Stimulated activated CD8-positive, alpha-beta memory T cell treated with anti-CD3 and anti-CD28 coated beads, Interleukin-12 subunit alpha, Interleukin-12 subunit beta, amount 100 ng/mL, for 4 hours (primary cell): ENCODE data around the gene IRAK1BP1.
"Not testable (repeated sequence)": the region's sequence is repeated elsewhere in the genome, so short reads cannot be mapped to it uniquely, and the experiment has no call there.

Experiments
- DNase-seq: peaks from one replicate; pipeline ENCODE4 v3.0.0-alpha.2; 2020; ENCODE audit warnings: low read depth

The IRAK1BP1 gene, protein sequence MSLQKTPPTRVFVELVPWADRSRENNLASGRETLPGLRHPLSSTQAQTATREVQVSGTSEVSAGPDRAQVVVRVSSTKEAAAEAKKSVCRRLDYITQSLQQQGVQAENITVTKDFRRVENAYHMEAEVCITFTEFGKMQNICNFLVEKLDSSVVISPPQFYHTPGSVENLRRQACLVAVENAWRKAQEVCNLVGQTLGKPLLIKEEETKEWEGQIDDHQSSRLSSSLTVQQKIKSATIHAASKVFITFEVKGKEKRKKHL

DNA sequence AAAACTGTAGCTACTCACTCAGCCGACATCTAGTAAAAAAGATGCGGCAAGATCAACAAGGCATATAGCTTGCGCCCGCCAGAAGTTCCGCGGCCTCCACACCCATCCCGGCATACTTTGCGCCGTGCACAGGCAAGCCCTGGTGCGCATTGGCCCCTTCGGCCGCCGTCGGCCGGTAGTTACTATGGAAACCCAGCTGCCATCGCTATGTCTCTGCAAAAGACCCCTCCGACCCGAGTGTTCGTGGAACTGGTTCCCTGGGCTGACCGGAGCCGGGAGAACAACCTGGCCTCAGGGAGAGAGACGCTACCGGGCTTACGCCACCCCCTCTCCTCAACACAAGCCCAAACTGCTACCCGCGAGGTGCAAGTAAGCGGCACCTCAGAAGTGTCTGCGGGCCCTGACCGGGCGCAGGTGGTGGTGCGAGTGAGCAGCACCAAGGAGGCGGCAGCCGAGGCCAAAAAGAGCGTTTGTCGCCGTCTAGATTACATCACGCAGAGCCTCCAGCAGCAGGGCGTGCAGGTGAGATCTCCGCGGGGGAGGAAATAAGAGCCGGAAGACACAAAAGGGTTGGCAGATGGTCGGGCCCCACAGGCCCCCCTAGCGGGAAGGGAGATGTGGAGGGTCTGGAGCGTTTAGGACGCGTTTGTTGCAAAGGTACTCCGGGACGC, at the start of gene IRAK1BP1:
TSS of gene IRAK1BP1 (plus strand) at position 182 of the 671 bp plus-strand sequence. CDS start at position 208, 26 bp downstream.
- peak; percentile 50 for DNase-seq

GRCh38 chr6:78824045-78824444, 43.3 kb upstream of the IRAK1BP1 start:
- DNase-seq, result no peak

- no peak for DNase-seq
Observed at GRCh38 chr6:78829407-78829806, 37.9 kb upstream of the IRAK1BP1 start.

GRCh38 chr6:78830805-78831204, 36.5 kb upstream of the IRAK1BP1 start:
- DNase-seq, result no peak

DNA sequence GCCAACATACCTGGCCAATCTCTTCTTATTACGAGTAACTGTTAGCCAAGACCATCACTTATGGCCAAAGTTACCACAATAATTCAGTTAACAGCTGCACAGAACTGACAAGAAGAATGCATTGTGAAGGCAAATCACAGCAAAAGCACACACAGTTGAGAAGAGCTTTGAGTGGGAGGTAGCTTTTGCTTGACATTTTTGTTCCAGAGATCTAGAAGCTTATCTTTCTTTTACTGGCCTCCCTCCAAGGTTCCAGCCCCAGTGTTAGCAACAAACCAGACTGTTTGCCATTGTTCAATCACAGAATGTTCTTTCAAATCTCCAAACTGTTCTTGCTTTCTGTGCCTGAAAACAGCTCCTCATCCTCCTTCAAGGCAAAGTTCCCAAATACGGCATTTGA, 35.9 kb upstream of the IRAK1BP1 start:
- DNase-seq, result no peak

- DNase-seq, result no peak
Observed at GRCh38 chr6:78832091-78832808, 35.1 kb upstream of the IRAK1BP1 start.

DNA sequence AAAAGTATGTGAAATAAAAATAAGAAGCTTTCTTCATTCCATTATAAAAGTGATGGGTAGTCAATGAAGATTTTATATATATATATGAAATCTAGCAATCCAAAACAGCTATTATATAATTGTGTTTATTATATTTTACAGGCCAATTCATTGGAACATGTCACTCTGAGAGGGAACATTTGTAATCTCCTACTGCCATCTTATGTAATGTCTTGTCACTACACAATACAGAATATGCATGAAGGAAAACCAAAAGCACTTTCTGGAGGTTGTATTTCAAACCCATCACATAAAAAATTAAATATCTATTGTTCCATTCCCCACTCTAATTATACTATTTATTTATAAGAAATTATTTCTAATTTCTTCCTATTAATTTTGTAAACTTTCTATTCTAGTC, 31.5 kb upstream of the IRAK1BP1 start:
- DNase-seq, result no peak

DNA sequence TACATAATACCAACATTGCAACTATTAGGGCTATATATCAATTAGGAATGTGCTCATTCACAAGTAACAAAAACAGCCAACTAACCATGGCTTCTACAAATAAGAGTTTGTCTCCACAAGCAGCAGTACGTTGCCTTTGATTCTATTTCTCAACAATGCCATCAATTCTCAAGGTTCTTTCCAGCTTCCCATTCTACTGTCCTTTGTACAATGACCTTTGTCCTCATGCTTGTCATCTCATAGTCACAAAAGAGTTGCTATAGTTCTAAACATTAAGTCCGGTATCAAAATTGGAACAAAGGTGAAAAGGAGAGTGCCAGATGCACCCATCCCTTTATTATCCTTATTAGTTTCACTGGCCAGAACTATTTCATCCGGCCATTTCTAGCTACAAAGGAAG, 30.8 kb upstream of the IRAK1BP1 start:
- DNase-seq, result no peak

DNA sequence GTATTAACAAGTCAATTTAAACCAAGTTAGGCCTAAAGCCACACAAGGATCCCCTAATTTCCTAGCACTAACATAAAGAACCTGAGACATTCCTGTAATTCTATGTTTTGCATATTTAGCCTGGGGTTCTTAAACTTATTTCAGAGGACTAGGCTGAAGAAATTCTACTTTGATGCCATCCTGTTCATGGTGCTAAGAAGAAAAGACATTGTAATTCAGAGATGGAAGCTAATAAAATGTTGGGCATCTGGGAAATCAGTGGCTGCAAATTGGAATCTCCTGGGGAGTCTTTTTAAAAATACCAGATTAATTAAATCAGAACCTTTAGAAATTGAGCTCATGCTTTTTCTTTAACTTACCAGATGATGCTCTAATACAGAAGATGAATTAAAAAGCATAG, 26.2 kb upstream of the IRAK1BP1 start:
- DNase-seq, result no peak

GRCh38 chr6:78842953-78843352, 24.4 kb upstream of the IRAK1BP1 start:
- no peak for DNase-seq

DNA sequence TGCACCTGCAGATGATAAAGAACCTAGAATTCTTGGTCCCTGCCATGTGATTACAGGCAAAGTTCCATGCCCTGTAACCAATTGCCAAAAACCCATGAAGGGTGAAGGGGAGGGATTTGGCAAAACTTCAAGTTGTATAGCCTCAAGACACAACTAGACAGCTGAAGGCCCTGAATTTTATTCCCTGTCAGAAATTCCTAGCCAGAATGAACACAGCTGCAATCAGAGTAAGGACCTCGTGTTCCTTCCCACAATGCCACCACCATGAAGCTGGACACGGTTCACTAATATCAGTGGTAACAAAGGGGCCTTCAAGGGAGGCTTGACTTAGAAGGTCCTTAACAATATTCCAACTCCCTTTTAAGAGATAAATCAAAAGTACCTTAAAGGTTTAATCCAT, 22.5 kb upstream of the IRAK1BP1 start:
- no peak for DNase-seq

DNA sequence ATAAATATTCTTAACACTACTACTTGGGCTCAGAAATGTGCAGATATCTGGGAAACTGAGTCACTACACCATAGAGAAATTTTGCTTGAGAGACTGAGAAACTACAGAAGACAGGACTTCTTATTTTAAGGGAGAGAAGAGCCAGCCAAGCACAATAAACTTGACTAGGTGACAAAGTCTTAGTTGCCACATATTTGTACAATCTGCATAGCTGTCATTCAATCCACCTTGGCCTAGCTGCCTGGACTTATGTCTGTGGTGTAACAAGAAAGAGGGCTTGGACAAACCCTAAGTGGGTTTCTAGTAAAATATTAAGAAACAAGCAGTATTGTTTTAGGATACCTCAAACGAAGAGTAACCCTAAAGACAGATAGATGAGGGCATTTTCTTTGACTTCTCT, 21.8 kb upstream of the IRAK1BP1 start:
- no peak for DNase-seq

- no peak for DNase-seq
Observed at GRCh38 chr6:78850621-78851020, 16.7 kb upstream of the IRAK1BP1 start.

GRCh38 chr6:78851156-78851555, 16.2 kb upstream of the IRAK1BP1 start:
- DNase-seq, result no peak

GRCh38 chr6:78854546-78854945, 12.8 kb upstream of the IRAK1BP1 start:
- DNase-seq, result no peak

GRCh38 chr6:78858339-78858938, 8.9 kb upstream of the IRAK1BP1 start:
- not testable (repeated sequence) for DNase-seq

DNA sequence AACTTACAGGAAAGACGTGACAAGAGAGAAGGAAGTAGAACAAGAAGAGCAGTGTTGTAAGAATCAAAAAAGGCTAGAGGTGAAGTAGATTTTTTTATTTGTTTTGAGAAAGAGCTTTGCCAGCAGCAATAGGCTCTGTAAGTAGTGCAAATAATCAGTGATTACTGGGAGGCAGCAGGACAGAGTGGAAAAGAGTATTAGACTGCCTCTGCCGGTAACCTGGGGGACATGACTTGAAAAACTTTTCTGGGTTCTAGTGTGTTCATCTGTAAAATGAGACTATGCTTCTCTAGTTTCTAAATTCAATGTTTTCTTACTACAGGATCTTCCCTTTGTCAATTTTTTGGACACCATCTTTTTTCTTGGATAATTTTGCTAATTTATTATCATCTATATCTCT, 5.8 kb upstream of the IRAK1BP1 start:
- no peak for DNase-seq

GRCh38 chr6:78863576-78863975, 3.8 kb upstream of the IRAK1BP1 start:
- no peak for DNase-seq

DNA sequence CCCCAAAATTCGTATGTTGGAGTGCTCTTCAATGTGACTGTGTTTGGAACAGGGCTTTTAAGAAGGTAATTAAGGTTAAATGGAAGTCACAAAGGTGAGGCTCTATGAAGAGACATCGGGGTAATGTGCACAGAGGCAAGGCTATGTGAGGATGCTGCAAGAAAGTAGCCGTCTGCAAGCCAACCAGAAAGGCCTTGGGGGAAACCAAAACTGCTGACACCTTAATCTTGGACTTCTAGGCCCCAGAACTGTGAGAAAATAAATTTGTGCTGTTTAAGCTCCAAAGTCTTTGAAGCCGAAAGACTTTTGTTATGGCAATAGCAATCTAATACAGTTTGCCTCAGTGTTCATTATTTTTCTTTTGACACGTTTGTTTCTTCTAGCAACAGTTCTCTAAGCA, 2.4 kb upstream of the IRAK1BP1 start:
- DNase-seq, result no peak

- DNase-seq, result no peak
Observed at GRCh38 chr6:78867020-78867369, 356 bp upstream of the IRAK1BP1 start.

GRCh38 chr6:78868116-78868515, 765 bp downstream of the IRAK1BP1 start:
- no peak for DNase-seq

- no peak for DNase-seq
Observed at GRCh38 chr6:78875505-78875904, 8.2 kb downstream of the IRAK1BP1 start.

- no peak for DNase-seq
Observed at GRCh38 chr6:78883651-78884050, 16.3 kb downstream of the IRAK1BP1 start.
